KG1 (cell line): ENCODE results near the gene PEPD.

Source experiments
- DNase-seq: peaks from one replicate; lab custom pipeline; 2025; lab: John Stamatoyannopoulos, UW

The PEPD gene

DNA sequence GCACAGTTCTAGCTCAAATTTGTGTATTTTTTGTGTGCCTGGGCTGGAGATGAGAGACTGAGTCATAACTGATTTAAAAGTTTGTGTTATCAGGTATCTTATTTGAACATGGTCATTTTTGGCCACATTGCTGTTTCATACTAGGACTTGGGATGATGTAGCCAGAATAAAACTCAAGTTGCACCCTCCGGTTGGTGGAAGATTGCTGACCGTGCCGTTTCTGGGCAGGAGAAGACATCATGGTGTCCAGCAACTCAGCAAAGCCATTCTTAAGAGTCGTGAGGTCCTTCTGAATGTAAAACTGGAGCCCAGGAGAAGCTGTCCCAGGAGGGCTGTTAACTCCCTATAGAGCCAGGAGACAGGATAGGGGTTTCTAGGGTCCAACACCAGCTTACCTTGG, 140.5 kb downstream of the PEPD start:
- DNase-seq: no peak

DNA sequence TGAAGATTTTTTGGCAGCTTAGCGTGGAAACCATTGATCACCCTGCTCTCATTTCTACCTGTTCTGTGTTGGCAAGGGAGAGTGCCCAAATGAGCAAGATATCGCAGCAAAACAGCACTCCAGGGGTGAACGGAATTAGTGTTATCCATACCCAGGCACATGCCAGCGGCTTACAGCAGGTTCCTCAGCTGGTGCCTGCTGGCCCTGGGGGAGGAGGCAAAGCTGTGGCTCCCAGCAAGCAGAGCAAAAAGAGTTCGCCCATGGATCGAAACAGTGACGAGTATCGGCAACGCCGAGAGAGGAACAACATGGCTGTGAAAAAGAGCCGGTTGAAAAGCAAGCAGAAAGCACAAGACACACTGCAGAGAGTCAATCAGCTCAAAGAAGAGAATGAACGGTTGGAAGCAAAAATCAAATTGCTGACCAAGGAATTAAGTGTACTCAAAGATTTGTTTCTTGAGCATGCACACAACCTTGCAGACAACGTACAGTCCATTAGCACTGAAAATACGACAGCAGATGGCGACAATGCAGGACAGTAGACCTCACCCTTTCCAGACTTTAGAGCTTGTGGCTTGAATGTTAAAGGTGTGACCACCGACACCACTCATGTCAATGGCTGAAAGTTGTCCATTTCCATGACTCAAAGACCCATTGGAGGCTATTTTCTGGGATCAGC, 142.3 kb downstream of the PEPD start:
- DNase-seq: no peak

DNA sequence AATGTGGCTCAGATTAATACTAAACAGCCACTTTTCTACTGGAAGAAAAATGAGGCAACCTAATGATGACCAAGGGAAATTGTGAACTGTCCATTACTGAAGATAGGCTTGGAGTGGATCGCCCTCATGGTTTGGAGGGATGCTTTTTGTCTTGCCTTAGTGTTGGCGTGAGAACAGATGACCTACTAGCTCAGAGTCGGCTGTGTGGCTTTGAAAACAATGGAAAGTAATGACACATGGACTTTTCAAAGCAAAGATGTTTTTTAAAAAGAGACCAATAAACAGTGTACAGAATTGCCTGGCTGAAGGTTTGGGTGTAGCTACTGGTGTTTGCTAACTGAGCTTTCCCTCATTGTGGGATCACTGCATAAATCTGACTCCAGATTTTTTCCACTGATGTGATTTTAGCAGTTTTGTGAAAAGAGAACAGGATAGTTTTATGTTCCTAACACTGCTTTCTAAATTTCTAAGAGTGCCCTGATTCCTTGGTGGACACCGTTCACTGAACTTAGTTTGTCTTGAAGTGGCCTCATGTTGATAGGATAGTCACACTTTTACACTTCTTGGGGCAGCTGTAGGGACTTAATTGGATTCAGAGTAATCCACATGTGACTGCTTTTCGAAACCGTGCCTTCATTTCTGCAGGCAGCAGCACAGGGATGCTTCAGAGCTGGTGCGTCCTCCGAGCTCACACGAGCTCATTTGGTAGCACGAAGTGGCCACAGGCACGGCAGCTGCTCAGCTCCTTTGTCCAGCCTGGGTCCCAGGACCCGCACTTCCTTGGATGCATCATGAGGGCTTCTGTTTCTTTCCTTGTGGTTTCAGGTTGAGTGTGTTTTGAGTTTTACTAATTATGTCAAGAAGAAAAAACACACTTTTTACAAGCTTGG, 143.8 kb downstream of the PEPD start:
- no peak for DNase-seq

DNA sequence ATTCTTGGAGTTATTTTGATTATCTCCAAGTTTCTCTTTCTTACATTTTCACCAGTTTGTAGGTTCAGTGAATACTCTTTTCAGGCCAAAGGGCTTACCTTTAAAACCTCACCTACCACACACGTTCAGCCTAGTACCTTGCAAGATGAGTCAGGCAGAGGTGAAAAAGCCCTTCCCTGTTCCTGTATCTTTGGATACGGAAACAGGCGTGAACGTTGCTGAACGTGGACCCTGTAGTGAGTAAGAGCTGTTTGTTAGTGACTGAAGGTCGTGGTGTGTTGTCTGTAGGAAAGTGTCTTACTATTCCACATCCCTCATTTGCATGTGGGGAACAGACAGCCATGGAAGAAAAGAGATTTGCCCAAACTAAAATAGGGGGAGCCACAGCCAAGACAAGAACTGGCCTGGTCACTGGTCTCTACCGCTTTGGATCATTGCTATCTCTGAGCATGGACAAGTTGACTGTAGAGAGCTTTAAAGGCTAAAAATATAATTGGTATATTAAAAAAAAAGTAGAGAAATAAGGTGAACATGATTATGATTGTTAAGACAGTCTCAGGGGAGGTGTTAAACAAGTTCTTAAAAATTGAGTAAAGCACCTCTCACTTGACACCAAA, 144.5 kb downstream of the PEPD start:
- no peak for DNase-seq

DNA sequence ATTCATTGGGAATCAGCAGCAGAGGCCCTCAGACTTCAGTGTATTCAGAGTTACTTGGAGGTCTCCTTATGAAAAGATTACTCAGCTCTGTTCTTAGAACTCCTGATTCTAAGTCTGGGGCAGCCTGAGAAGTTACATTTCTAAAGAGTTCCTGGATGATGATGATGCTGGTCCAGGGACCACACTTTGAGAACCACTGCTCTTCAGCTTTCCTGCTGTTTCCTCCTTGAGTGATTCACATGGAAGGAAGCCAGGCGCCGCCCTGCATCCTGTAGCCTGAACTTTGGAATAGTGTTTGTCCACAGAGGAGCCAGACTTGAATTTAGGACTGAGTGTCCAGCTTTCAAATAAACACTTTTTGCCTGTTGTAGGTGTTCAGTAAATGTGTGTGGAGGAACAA, 145.2 kb downstream of the PEPD start:
- DNase-seq: no peak

DNA sequence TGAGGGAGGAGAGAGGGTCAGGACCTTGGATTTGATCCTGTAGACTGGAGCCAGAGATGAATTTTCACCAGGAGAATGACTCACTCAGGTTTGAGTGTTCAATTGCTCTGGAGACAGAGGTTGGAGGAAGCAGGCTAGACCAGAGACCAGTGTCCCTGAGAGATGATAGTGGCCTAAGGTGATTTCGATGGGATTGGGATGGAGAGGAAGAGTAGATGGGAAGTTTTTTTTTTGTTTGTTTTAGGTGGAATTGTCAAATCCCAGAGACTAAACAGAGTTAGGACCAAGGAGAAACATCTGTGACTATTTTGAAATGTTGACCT, 145.8 kb downstream of the PEPD start:
- no peak for DNase-seq

DNA sequence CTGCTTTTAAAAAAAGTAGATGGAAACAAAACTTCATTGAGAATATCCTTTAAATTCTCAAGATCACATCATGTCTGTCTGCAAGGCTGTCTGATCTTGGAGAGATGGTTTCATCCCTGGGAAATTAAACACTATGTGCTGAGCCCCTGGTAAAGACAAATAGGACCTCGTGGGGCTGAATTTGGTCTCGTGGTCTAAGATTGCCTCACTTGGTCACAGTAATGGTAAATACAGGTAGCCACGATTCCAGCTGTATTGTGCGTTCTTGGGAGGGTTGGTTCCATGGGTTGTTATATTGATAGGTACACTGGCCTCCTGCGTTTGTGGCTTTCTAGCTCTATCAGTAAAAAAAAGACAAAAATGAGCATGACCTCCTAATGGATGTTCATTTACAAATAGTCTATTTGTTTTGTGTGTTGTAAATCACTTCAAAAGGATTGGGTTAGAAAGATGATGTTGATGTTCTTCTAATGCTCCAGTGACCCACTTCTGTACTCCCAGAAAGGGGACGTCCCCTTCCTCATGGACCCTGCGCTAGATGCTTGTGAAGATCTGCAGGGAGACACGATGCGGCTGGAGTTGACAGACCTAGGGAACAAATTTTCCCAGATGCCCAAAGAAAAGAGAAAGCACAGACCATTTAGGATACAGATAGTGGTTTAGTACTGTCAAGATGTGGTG, 146.3 kb downstream of the PEPD start:
- no peak for DNase-seq

DNA sequence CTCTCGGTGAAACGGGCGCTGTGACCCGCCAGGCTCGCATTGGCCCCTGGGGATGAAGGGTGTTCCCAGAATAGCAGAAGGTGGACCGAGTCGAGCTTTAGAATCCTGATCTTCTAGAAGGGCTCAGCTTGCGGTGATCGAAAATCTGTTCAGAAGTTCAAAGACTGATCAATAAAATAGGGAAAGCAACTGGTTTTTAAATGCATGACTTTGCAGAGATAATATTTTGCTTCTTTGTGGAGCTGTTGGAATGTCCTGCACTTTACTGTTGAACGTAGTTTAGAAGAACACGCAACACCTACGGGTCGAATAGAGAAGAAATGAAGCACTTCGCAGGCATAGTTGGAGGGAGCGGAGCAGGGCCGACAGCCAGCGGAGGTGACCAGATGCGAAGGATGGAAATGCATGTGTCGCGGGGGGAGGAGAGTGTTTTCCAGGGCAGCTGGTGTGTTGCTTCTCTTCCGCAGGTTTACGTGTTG, 147.3 kb downstream of the PEPD start:
- DNase-seq: peak; percentile 19

GRCh38 chr19:33373453-33374235, 147.9 kb downstream of the PEPD start, which contains the start of gene CEBPG:
TSS of gene CEBPG (plus strand) at chr19:33373709. CDS start at chr19:33379240, 5,531 bp downstream.
- DNase-seq: peak; percentile 65

GRCh38 chr19:33370783-33371182, 150.8 kb downstream of the PEPD start:
- DNase-seq: no peak

DNA sequence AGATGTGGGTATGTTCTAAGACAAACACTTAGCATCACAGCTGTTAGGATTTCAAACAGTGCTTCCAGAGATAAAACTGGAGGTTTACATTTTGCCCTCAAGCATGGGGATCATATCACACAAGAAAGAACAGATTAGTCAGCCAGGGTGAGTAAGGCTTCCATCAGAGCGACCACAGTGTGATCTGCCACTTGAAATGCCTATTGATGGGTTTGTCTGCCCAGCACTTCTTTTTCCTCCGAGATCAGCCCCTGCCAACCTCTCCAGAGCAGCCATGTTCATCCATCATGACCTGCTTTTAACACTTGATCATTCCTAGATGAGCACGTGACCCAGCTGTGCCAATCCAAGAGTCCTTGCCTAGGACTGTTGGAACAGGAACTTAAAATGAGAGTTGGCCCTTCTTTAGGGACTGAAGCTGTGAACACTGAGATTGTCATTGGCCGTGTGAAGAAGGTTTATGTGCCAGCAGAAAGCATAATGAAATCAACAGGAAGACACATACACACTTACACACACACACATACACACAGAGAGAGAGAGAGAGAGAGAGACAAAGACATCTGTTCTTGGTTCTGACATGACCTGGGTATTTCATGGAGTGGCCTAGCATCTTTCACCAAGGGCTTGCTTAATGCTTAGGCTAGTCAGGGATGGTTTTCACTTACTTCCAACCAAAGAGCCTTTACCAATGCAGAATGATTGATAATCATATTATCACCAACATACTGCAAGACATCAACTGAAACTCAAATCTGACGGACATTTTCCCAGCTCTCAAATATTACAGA, 153.3 kb downstream of the PEPD start:
- no peak for DNase-seq

GRCh38 chr19:33366897-33367296, 154.7 kb downstream of the PEPD start:
- DNase-seq: no peak

DNA sequence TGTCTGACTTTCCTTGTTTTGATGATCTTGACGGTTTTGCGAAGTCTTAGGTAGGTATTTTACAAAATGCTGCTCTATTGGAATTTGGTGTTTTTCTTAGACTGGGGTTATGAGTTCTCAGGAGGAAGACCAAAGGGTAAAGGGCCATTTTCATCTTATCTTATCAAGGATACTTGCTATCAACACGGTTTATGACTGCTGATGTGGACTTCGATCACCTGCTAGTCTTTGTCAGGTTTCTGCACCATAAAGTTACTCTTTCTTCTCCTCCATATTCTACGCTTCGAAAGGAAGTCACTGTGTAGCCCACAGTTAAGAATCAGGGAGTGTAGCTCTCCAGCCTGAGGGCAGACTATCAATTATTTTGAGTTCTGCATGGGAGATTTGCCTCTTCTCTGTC, 155.5 kb downstream of the PEPD start:
- no peak for DNase-seq

DNA sequence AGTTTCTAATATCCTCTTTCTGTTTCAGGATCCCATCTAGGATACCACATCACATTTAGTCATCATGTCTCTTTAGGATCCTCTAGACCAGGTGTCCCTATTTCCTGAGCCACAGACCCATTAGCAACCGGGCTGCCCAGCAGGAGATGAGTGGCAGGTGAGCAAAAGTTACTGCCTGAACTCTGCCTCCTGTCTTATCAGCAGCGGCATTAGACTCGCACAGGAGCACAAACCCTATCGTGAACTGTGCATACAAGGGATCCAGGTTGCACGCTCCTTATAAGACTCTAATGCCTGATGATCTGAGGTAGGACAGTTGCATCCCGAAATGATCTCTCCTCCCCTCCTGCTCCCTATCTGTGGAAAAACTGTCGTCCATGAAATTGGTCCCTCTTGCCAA, 155.9 kb downstream of the PEPD start:
- DNase-seq: no peak

- DNase-seq: no peak
Measured at GRCh38 chr19:33363476-33363875, 158.1 kb downstream of the PEPD start.

DNA sequence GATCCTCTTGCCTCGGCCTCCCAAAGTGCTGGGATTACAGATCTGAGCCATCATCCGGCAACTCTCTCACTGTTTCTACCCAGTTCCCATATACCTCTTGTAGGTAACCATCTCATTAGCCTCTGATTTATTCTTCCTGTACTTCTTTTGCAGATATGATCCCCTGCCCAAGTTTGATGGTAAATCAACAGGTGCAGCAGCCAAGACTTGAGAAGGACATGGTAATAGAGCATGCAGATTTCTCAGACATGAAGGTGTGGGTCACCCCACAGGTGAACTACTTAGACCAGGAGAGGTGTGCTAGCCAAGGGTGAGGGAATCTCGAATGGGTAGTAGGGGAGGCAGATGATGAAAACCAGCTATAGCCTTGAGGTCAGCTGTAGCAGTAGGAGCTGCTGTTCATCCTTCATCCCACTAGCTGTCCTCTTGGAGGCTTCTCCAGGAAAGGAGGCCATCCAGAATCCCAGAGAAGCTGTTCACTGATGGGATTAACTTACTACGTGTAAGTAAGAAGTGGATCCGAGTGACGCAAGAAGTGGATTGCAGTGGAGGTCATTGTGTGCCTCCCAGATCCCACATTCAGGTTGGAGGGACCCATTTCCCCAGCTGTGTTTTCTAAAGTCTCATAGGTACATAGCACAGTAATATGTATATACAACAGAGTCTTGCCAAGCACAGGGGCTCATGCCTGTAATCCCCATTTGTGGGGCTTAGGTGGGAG, 158.9 kb downstream of the PEPD start:
- DNase-seq: no peak

- DNase-seq: no peak
Measured at GRCh38 chr19:33359581-33359980, 162.0 kb downstream of the PEPD start.

DNA sequence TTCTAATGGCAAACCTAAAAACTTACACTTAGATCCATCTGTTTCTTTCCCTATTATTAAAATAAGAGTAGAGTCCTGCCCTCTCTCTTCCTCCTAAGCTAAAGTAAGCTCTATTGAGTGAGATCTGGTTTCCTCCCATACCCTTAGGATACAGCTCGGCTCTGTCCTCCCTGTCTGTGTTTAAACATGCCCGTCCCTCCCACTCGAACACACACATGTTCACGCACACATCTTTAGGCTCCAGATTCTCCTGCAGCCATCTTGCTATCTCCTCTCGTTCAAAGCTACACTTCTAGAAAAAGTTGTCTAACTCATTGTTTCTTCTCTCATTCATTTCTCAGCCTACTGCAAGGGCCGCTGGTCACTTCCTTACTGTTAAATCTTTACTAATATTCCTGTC, 163.2 kb downstream of the PEPD start:
- DNase-seq: no peak

GRCh38 chr19:33357556-33357955, 164.0 kb downstream of the PEPD start:
- no peak for DNase-seq

DNA sequence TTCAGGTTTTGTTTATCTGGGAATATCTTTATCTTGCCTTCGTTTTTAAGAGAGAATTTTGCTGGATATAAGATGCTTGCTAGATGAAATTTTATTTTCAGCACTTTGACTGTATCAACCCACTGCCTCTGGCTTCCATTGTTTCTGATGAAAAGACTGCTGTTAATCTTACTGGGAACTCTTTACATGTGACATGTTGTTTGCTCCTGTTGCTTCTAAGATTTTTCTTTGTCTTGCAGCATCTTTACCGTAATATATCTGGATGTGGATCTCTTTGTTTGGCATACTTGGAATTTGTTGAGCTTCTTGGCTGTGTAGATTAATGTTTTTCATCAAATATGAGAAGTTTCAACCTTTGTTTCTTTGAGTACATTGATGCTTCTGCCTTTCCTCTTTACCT, 166.1 kb downstream of the PEPD start:
- no peak for DNase-seq
